Measurements from ENCODE around the gene KRT75. TPM values are rescaled to one million over a fixed set of nuclear protein-coding genes. Genes with fewer than 3 reads are reported as not detected.

The KRT75 gene
- total RNA-seq, 1 experiment from 2014 or later = not detected

DNA sequence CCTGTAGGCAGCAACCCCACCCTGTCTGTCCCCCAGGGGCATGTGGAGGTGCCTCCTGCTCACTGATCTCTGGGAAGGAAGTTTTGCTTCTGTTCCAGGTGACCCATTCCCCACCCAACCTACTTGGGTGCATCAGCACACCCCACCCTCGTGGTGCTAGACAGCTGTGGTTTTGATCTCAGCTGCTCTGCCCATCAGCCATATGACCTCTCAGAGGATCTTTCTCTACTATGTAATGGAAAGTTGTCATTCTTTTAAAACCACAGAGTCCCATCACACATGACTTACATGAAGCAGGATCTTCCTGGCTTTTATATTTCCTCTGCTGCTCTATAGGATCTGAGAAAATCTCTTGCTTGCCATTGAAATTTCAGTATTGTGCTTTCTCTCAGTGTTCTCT lies 14.5 kb downstream of the KRT75 start:
- BruUV-seq (replicated peaks) = no TSS peak
- H3K36me3 ChIP-seq (ENCODE audit: control insufficient read depth in 1 of 2, insufficient read depth in 2 of 2, low read length in 2 of 2) = no peaks in the 10 kb centered on the region
- H4K20me1 ChIP-seq (ENCODE audit: insufficient read depth) = no peaks in the 10 kb centered on the region
- no peak for ATAC-seq
- no peak for DNase-seq (ENCODE audit: low read depth, low spot score)
- H3K27me3 ChIP-seq (ENCODE audit: insufficient read depth, low read length) = no peaks in the 10 kb centered on the region
- no peak overlapping the region for H3K4me3 ChIP-seq (replicated peaks in 1 of 2; ENCODE audit: low read depth in 1 of 2, low read length in 2 of 2)
- no peak overlapping the region for H3K4me2 ChIP-seq (ENCODE audit: low read length)
- RAD21 ChIA-PET (ENCODE audit: low non-redundant PET in 1 of 2, low total read pairs in 2 of 2, uncharacterized antibody in 2 of 2, unreplicated experiment in 2 of 2) = no interaction called here
- POLR2A ChIA-PET = no interaction called here
- H3K9me3 ChIP-seq (ENCODE audit: control insufficient read depth in 1 of 2, insufficient read depth in 1 of 2, low read depth in 1 of 2, low read length in 2 of 2) = no peaks in the 10 kb centered on the region
- H3K79me2 ChIP-seq (ENCODE audit: insufficient read depth, low read length) = no peaks in the 10 kb centered on the region
- H2AFZ ChIP-seq (ENCODE audit: low read depth, low read length, poor library complexity, severe bottlenecking) = no peak overlapping the region
- no peak overlapping the region for H3K9ac ChIP-seq (ENCODE audit: low read length)
- no peak overlapping the region for H3K27ac ChIP-seq (ENCODE audit: low read depth, low read length)
- CTCF ChIA-PET = no interaction called here
- no peak for TF ChIP-seq CBX3 (IDR thresholded peaks at IDR 0.05; ENCODE audit: low read depth)
- no peak for TF ChIP-seq SIN3A (IDR thresholded peaks at IDR 0.05; ENCODE audit: low read depth)
- TF ChIP-seq, protein P1, sequence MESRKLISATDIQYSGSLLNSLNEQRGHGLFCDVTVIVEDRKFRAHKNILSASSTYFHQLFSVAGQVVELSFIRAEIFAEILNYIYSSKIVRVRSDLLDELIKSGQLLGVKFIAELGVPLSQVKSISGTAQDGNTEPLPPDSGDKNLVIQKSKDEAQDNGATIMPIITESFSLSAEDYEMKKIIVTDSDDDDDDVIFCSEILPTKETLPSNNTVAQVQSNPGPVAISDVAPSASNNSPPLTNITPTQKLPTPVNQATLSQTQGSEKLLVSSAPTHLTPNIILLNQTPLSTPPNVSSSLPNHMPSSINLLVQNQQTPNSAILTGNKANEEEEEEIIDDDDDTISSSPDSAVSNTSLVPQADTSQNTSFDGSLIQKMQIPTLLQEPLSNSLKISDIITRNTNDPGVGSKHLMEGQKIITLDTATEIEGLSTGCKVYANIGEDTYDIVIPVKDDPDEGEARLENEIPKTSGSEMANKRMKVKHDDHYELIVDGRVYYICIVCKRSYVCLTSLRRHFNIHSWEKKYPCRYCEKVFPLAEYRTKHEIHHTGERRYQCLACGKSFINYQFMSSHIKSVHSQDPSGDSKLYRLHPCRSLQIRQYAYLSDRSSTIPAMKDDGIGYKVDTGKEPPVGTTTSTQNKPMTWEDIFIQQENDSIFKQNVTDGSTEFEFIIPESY (IDR thresholded peaks at IDR 0.05; ENCODE audit: extremely low read depth, insufficient replicate concordance, low read length) = no peak
- TF ChIP-seq EZH2 (IDR thresholded peaks at IDR 0.05) = no peak
- TF ChIP-seq, protein P2, sequence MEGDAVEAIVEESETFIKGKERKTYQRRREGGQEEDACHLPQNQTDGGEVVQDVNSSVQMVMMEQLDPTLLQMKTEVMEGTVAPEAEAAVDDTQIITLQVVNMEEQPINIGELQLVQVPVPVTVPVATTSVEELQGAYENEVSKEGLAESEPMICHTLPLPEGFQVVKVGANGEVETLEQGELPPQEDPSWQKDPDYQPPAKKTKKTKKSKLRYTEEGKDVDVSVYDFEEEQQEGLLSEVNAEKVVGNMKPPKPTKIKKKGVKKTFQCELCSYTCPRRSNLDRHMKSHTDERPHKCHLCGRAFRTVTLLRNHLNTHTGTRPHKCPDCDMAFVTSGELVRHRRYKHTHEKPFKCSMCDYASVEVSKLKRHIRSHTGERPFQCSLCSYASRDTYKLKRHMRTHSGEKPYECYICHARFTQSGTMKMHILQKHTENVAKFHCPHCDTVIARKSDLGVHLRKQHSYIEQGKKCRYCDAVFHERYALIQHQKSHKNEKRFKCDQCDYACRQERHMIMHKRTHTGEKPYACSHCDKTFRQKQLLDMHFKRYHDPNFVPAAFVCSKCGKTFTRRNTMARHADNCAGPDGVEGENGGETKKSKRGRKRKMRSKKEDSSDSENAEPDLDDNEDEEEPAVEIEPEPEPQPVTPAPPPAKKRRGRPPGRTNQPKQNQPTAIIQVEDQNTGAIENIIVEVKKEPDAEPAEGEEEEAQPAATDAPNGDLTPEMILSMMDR (IDR thresholded peaks at IDR 0.05 in 2 of 3, conservative IDR thresholded peaks at IDR 0.05 in 1 of 3; ENCODE audit: borderline replicate concordance in 1 of 3, insufficient read depth in 1 of 3, low read depth in 2 of 3, low read length in 2 of 3) = no peak
- no peak for TF ChIP-seq FOSL1 (IDR thresholded peaks at IDR 0.05; ENCODE audit: low read depth)
- TF ChIP-seq, protein P3, sequence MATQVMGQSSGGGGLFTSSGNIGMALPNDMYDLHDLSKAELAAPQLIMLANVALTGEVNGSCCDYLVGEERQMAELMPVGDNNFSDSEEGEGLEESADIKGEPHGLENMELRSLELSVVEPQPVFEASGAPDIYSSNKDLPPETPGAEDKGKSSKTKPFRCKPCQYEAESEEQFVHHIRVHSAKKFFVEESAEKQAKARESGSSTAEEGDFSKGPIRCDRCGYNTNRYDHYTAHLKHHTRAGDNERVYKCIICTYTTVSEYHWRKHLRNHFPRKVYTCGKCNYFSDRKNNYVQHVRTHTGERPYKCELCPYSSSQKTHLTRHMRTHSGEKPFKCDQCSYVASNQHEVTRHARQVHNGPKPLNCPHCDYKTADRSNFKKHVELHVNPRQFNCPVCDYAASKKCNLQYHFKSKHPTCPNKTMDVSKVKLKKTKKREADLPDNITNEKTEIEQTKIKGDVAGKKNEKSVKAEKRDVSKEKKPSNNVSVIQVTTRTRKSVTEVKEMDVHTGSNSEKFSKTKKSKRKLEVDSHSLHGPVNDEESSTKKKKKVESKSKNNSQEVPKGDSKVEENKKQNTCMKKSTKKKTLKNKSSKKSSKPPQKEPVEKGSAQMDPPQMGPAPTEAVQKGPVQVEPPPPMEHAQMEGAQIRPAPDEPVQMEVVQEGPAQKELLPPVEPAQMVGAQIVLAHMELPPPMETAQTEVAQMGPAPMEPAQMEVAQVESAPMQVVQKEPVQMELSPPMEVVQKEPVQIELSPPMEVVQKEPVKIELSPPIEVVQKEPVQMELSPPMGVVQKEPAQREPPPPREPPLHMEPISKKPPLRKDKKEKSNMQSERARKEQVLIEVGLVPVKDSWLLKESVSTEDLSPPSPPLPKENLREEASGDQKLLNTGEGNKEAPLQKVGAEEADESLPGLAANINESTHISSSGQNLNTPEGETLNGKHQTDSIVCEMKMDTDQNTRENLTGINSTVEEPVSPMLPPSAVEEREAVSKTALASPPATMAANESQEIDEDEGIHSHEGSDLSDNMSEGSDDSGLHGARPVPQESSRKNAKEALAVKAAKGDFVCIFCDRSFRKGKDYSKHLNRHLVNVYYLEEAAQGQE (IDR thresholded peaks at IDR 0.05; ENCODE audit: low read depth) = no peak
- TF ChIP-seq SP1 (IDR thresholded peaks at IDR 0.05; ENCODE audit: low read depth) = no peak
- no peak for TF ChIP-seq CEBPB (IDR thresholded peaks at IDR 0.05; ENCODE audit: low read depth)
- TF ChIP-seq, protein P4, sequence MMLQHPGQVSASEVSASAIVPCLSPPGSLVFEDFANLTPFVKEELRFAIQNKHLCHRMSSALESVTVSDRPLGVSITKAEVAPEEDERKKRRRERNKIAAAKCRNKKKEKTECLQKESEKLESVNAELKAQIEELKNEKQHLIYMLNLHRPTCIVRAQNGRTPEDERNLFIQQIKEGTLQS (IDR thresholded peaks at IDR 0.05) = no peak
- no peak for TF ChIP-seq JUND (IDR thresholded peaks at IDR 0.05)
- TF ChIP-seq, protein P5, sequence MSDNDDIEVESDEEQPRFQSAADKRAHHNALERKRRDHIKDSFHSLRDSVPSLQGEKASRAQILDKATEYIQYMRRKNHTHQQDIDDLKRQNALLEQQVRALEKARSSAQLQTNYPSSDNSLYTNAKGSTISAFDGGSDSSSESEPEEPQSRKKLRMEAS (IDR thresholded peaks at IDR 0.05) = no peak
- TF ChIP-seq EGR1 (IDR thresholded peaks at IDR 0.05; ENCODE audit: low read depth) = no peak
- TF ChIP-seq EZH2phosphoT487 (IDR thresholded peaks at IDR 0.05; ENCODE audit: borderline replicate concordance) = no peak
- TF ChIP-seq POLR2AphosphoS5 (IDR thresholded peaks at IDR 0.05; ENCODE audit: low read depth, low read length) = no peak
- no peak for TF ChIP-seq ZNF274 (IDR thresholded peaks at IDR 0.05; ENCODE audit: low read depth, low read length)
- no peak for TF ChIP-seq RAD21 (IDR thresholded peaks at IDR 0.05; ENCODE audit: low read depth)
- no peak for TF ChIP-seq ELF1 (IDR thresholded peaks at IDR 0.05; ENCODE audit: borderline replicate concordance, low read depth)
- intact Hi-C loops (cut with micrococcal nuclease) = no loop called here
- no peaks in the 10 kb centered on the region for H3K9me2 ChIP-seq (ENCODE audit: insufficient read depth)
- H3K4me1 ChIP-seq (ENCODE audit: control insufficient read depth in 1 of 2, insufficient read depth in 2 of 2, low read length in 2 of 2) = peaks cover 0 to 15% of the 10 kb centered on the region in 2 experiments; a peak in 2 of 4 replicates
